Measurements from ENCODE around the gene ARF4. TPM values are rescaled to one million over a fixed set of nuclear protein-coding genes. Genes with fewer than 3 reads are reported as not detected.
"Not testable (repeated sequence)": the region's sequence is repeated elsewhere in the genome, so short reads cannot be mapped to it uniquely, and the experiment has no call there.

ARF4 gene
- 145 TPM for polyA plus RNA-seq (ENCODE audit: insufficient read length)

GRCh38 chr3:57597127-57597923 is at the start of gene ARF4:
ARF4 (minus strand) TSS chr3:57597344; CDS start chr3:57597140, 204 bp downstream.
- peak; percentile 98 for DNase-seq (ENCODE audit: low read depth)

- DNase-seq (ENCODE audit: low read depth) = no peak
These were observed 49.6 kb upstream of the ARF4 start for GRCh38 chr3:57646723-57647122.

GRCh38 chr3:57644740-57645139 is 47.6 kb upstream of the ARF4 start:
- no peak for DNase-seq (ENCODE audit: low read depth)

- no peak for DNase-seq (ENCODE audit: low read depth)
These were observed 40.2 kb upstream of the ARF4 start for GRCh38 chr3:57637391-57637790.

- not testable (repeated sequence) for DNase-seq (ENCODE audit: low read depth)
These were observed 37.1 kb upstream of the ARF4 start for GRCh38 chr3:57634259-57634658.

GRCh38 chr3:57627976-57628375 is 30.8 kb upstream of the ARF4 start:
- no peak for DNase-seq (ENCODE audit: low read depth)

- DNase-seq (ENCODE audit: low read depth) = no peak
These were observed 27.7 kb upstream of the ARF4 start for GRCh38 chr3:57624801-57625200.

GRCh38 chr3:57622362-57622761 is 25.2 kb upstream of the ARF4 start:
- DNase-seq (ENCODE audit: low read depth) = no peak

- DNase-seq (ENCODE audit: low read depth) = no peak
These were observed 20.6 kb upstream of the ARF4 start for GRCh38 chr3:57617739-57618138.

- DNase-seq (ENCODE audit: low read depth) = no peak
These were observed 19.1 kb upstream of the ARF4 start for GRCh38 chr3:57616233-57616632.

- not testable (repeated sequence) for DNase-seq (ENCODE audit: low read depth)
These were observed 14.7 kb upstream of the ARF4 start for GRCh38 chr3:57611870-57612269.

- DNase-seq (ENCODE audit: low read depth) = no peak
These were observed 8.5 kb upstream of the ARF4 start for GRCh38 chr3:57605683-57606082.

GRCh38 chr3:57604971-57605370 is 7.8 kb upstream of the ARF4 start:
- no peak for DNase-seq (ENCODE audit: low read depth)

GRCh38 chr3:57600195-57600594 is 3.1 kb upstream of the ARF4 start:
- no peak for DNase-seq (ENCODE audit: low read depth)

GRCh38 chr3:57598765-57599360 is 1.7 kb upstream of the ARF4 start:
- DNase-seq (ENCODE audit: low read depth) = no peak

- peak; percentile 24 for DNase-seq (ENCODE audit: low read depth)
These were observed 533 bp downstream of the ARF4 start for GRCh38 chr3:57596495-57597126.

GRCh38 chr3:57594576-57594975 is 2.6 kb downstream of the ARF4 start:
- DNase-seq (ENCODE audit: low read depth) = no peak

- DNase-seq (ENCODE audit: low read depth) = no peak
These were observed 3.0 kb downstream of the ARF4 start for GRCh38 chr3:57594144-57594543.

- DNase-seq (ENCODE audit: low read depth) = no peak
These were observed 4.8 kb downstream of the ARF4 start for GRCh38 chr3:57592306-57592705.

GRCh38 chr3:57587905-57588304 is 9.2 kb downstream of the ARF4 start:
- no peak for DNase-seq (ENCODE audit: low read depth)

- no peak for DNase-seq (ENCODE audit: low read depth)
These were observed 10.4 kb downstream of the ARF4 start for GRCh38 chr3:57586778-57587177.

GRCh38 chr3:57583544-57583943 is 13.6 kb downstream of the ARF4 start:
- no peak for DNase-seq (ENCODE audit: low read depth)
